ENCODE measurements around the gene PIP5K1B. TPM values are rescaled to one million over a fixed set of nuclear protein-coding genes. Genes with fewer than 3 reads are reported as not detected.

The PIP5K1B gene
- total and polyA plus RNA-seq, 5 donors, result 37.8 to 81.5 (median 67.9) TPM

DNA sequence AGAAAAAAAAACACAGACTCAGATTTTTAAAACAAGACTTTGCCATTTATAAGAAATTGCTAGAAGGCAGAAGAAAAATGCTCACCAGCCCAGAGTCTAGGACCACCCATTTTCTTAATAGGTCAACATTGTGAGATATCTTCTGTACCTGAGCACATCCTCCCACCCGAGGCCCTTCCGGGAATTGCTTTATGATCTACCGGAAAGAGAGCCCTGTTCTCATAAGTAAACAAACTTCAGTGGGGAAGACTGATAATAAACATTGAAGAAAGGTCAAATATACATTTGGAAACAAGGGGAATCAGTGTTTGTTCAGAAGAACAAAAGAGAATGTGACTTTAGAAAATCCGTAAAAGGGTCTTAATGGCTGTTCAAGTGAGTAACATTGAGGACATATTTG, 264.5 kb downstream of the PIP5K1B start:
- Histone ChIP-seq H3K9me3 (ENCODE audit: control insufficient read depth, low read length) (no peaks in the 10 kb centered on the region), H3K4me3 (ENCODE audit: low read length) (no peak overlapping the region), H3K27ac (ENCODE audit: low read length) (no peak overlapping the region), H3K27me3 (ENCODE audit: control insufficient read depth, insufficient read depth) (no peaks in the 10 kb centered on the region), H3K4me1 (ENCODE audit: control insufficient read depth, insufficient read depth, low read length) (no peaks in the 10 kb centered on the region)
- intact Hi-C loops (cut with DNase I), result no loop called here
- ATAC-seq, result no peak
- no peak for DNase-seq
- WGBS, result 62% methylated on average over 4 of the region's 4 CpGs

- Histone ChIP-seq H3K27me3 (ENCODE audit: control insufficient read depth, insufficient read depth) (no peaks in the 10 kb centered on the region), H3K9me3 (ENCODE audit: control insufficient read depth, low read length) (no peaks in the 10 kb centered on the region), H3K4me1 (ENCODE audit: control insufficient read depth, insufficient read depth, low read length) (no peaks in the 10 kb centered on the region), H3K4me3 (ENCODE audit: low read length) (no peak overlapping the region), H3K27ac (ENCODE audit: low read length) (no peak overlapping the region)
- WGBS, result 48% methylated on average over 2 of the region's 2 CpGs
- DNase-seq (no peak), ATAC-seq (no peak)
- intact Hi-C loops (cut with DNase I), result no loop called here
Observed at GRCh38 chr9:68970151-68970550, 265.1 kb downstream of the PIP5K1B start.

- Histone ChIP-seq H3K9me3 (ENCODE audit: control insufficient read depth, low read length) (no peaks in the 10 kb centered on the region), H3K27me3 (ENCODE audit: control insufficient read depth, insufficient read depth) (no peaks in the 10 kb centered on the region), H3K4me3 (ENCODE audit: low read length) (peak overlapping the region; percentile 31), H3K4me1 (ENCODE audit: control insufficient read depth, insufficient read depth, low read length) (no peaks in the 10 kb centered on the region), H3K27ac (ENCODE audit: low read length) (peak overlapping the region; percentile 20)
- 80% methylated on average over 3 of the region's 3 CpGs for WGBS
- intact Hi-C loops (cut with DNase I), result no loop called here
- ATAC-seq (peak; percentile 45 to 56), DNase-seq (peak in 1 of 3 donors; percentile 60)
Observed at GRCh38 chr9:68973619-68974018, 268.6 kb downstream of the PIP5K1B start.

GRCh38 chr9:68974431-68974830, 269.4 kb downstream of the PIP5K1B start:
- DNase-seq, result no peak
- H3K27ac ChIP-seq (ENCODE audit: low read length), result peak overlapping the region; percentile 61
- H3K9me3 ChIP-seq (ENCODE audit: control insufficient read depth, low read length), result no peaks in the 10 kb centered on the region
- peak in 1 of 2 donors; percentile 10 for ATAC-seq
- peak overlapping the region; percentile 67 for H3K4me3 ChIP-seq (ENCODE audit: low read length)
- H3K4me1 ChIP-seq (ENCODE audit: control insufficient read depth, insufficient read depth, low read length), result peaks cover under 1% of the 10 kb centered on the region
- intact Hi-C loops (cut with DNase I), result no loop called here
- no peaks in the 10 kb centered on the region for H3K27me3 ChIP-seq (ENCODE audit: control insufficient read depth, insufficient read depth)
- 67% methylated on average over 5 of the region's 5 CpGs for WGBS

GRCh38 chr9:68974901-68975300, 269.9 kb downstream of the PIP5K1B start:
- DNase-seq, result peak in 1 of 3 donors; percentile 57
- WGBS, result 73% methylated on average over 3 of the region's 3 CpGs
- intact Hi-C loops (cut with DNase I), result no loop called here
- H3K4me1 ChIP-seq (ENCODE audit: control insufficient read depth, insufficient read depth, low read length), result peaks cover 3% of the 10 kb centered on the region
- ATAC-seq, result no peak
- peak overlapping the region; percentile 67 for H3K4me3 ChIP-seq (ENCODE audit: low read length)
- peak overlapping the region; percentile 74 for H3K27ac ChIP-seq (ENCODE audit: low read length)
- no peaks in the 10 kb centered on the region for H3K9me3 ChIP-seq (ENCODE audit: control insufficient read depth, low read length)
- no peaks in the 10 kb centered on the region for H3K27me3 ChIP-seq (ENCODE audit: control insufficient read depth, insufficient read depth)

GRCh38 chr9:68975365-68976043, 270.5 kb downstream of the PIP5K1B start:
- peak overlapping the region; percentile 74 for H3K27ac ChIP-seq (ENCODE audit: low read length)
- WGBS, result 45% methylated on average over 5 of the region's 5 CpGs
- H3K4me3 ChIP-seq (ENCODE audit: low read length), result peak overlapping the region; percentile 67
- ATAC-seq, result peak; percentile 37 to 61
- H3K9me3 ChIP-seq (ENCODE audit: control insufficient read depth, low read length), result no peaks in the 10 kb centered on the region
- no peaks in the 10 kb centered on the region for H3K27me3 ChIP-seq (ENCODE audit: control insufficient read depth, insufficient read depth)
- DNase-seq, result no peak
- intact Hi-C loops (cut with DNase I), result no loop called here
- H3K4me1 ChIP-seq (ENCODE audit: control insufficient read depth, insufficient read depth, low read length), result peaks cover 3% of the 10 kb centered on the region

DNA sequence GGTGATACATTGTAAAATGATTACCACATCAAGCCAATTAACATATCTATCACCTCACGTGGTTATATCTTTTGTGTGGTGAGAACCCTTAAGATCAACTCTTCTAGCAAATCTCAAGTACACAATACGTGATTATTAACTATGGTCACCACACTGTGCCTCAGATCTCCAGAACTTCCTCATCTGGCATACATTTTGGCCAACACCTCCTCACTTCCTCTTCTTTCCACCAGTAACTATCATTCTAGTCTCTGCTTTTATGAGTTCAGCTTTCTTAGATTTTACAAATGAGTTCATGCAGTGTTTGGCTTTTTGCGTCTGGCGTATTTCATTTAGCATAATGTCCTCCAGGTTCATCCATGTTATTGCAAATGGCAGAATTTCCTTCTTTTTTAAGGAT, 273.0 kb downstream of the PIP5K1B start:
- WGBS, result 77% methylated on average over 4 of the region's 4 CpGs
- intact Hi-C loops (cut with DNase I), result no loop called here
- no peak overlapping the region for H3K27ac ChIP-seq (ENCODE audit: low read length)

GRCh38 chr9:68978501-68978900, 273.5 kb downstream of the PIP5K1B start:
- ATAC-seq (no peak), DNase-seq (no peak)
- Histone ChIP-seq H3K27ac (ENCODE audit: low read length) (no peak overlapping the region), H3K27me3 (ENCODE audit: control insufficient read depth, insufficient read depth) (no peaks in the 10 kb centered on the region), H3K4me3 (ENCODE audit: low read length) (no peak overlapping the region), H3K9me3 (ENCODE audit: control insufficient read depth, low read length) (no peaks in the 10 kb centered on the region), H3K4me1 (ENCODE audit: control insufficient read depth, insufficient read depth, low read length) (peaks cover 4% of the 10 kb centered on the region)
- WGBS, result 89% methylated on average over 3 of the region's 3 CpGs
- intact Hi-C loops (cut with DNase I), result no loop called here

More for the DNA sequence above, 273.0 kb downstream of the PIP5K1B start:
- Histone ChIP-seq H3K27me3 (ENCODE audit: control insufficient read depth, insufficient read depth) (no peaks in the 10 kb centered on the region), H3K4me3 (ENCODE audit: low read length) (no peak overlapping the region), H3K4me1 (ENCODE audit: control insufficient read depth, insufficient read depth, low read length) (peaks cover 4% of the 10 kb centered on the region), H3K9me3 (ENCODE audit: control insufficient read depth, low read length) (no peaks in the 10 kb centered on the region)
- no peak for DNase-seq
- ATAC-seq, result no peak

DNA sequence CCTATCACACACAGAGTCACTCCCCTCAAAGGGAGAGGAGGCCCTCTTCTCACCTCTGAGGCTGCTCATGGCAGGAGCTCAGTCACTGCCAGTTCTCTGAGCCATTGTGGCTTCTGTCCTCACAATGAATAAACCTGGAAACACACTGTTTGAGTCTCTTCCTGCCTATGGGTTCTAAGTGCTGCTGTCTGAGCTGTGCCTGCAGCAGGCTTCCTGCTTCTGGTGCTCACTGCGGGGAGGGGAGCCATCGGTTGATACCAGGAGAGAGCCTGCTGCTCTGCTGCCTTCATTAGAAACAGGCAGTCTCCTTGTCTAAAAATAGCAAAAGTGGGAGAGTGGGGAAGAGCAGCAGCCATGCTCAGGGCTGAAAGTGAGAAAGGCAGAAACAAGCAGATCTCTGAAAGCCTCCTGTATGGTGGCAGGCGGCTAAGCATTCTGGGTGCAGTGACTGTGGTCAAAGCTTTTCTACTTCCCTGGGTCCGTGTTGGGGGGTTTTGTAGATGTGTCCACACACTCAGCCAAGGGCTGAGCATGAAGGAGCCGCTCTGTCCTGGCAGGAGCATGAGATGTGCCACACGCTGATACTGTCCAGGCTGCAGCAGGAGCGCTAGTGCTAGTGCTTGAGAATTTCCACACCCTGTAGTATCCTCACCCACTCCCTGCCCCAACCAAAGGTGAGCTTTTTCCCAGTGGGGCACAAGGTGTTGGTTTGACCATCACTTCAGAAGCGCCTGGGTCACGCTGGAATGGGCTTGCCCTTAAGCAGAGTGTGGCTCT, 274.7 kb downstream of the PIP5K1B start:
- no peaks in the 10 kb centered on the region for H3K27me3 ChIP-seq (ENCODE audit: control insufficient read depth, insufficient read depth)
- 45% methylated on average over 9 of the region's 9 CpGs for WGBS
- no peaks in the 10 kb centered on the region for H3K9me3 ChIP-seq (ENCODE audit: control insufficient read depth, low read length)
- H3K27ac ChIP-seq (ENCODE audit: low read length), result peak overlapping the region; percentile 73
- H3K4me1 ChIP-seq (ENCODE audit: control insufficient read depth, insufficient read depth, low read length), result peaks cover 4% of the 10 kb centered on the region
- H3K4me3 ChIP-seq (ENCODE audit: low read length), result no peak overlapping the region
- intact Hi-C loops (cut with DNase I), result no loop called here
- peak; percentile 62 to 81 for ATAC-seq
- DNase-seq, result peak in 1 of 3 donors; percentile 68

DNA sequence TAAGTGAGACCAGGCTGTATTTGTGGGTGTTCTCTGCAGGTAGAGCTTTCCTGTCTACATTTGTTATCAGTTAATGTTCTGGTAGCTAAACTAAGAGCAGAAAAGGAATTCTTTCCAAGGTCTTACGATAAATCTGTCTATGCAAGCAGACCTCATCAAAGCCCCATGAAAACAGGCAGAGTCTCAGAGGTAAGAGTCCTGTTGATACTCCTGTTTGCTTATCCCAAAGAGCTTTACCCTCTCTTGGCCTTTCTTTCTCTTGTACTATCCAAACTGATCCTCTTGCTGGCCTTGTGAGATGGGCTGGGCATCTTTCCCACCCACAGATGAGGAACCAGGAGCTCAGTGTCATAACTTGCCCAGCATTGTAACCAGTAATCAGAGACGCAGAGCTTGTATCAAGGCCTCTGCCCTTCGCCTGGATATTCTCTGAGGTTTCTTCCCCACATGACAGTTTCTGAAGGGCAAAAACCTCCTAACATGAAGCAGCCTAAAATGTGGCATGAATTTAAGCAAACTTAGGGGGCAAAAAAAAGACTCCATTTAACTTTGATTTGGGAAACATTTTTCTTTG, 275.4 kb downstream of the PIP5K1B start:
- Histone ChIP-seq H3K4me3 (ENCODE audit: low read length) (no peak overlapping the region), H3K4me1 (ENCODE audit: control insufficient read depth, insufficient read depth, low read length) (peaks cover 4% of the 10 kb centered on the region), H3K27me3 (ENCODE audit: control insufficient read depth, insufficient read depth) (no peaks in the 10 kb centered on the region), H3K9me3 (ENCODE audit: control insufficient read depth, low read length) (no peaks in the 10 kb centered on the region), H3K27ac (ENCODE audit: low read length) (peak overlapping the region; percentile 73)
- DNase-seq (peak in 1 of 3 donors; percentile 62), ATAC-seq (no peak)
- WGBS, result 59% methylated on average over 3 of the region's 3 CpGs
- intact Hi-C loops (cut with DNase I), result no loop called here

DNA sequence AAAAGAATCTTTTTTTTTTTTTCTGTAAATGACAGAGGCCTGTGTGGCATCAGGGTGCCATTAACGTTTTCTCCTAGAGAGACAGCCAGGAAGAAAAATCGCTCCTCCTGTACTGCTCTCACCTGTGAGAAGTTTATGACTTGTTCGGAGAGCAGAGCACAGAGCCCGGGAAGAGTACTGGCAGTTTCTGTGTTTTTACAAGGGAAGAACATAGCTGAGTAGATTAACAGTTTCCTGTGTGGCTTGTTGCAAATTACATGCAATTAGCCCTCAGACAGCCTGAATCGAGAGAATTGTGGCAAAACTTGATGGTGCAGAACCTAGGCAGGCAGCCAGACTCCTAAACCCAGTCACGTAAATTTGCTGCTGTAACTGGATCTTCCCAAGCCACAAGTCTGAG, 276.7 kb downstream of the PIP5K1B start:
- intact Hi-C loops (cut with DNase I), result no loop called here
- 16% methylated on average over 6 of the region's 6 CpGs for WGBS
- no peak for ATAC-seq
- no peak for DNase-seq
- Histone ChIP-seq H3K27ac (ENCODE audit: low read length) (peak overlapping the region; percentile 43), H3K27me3 (ENCODE audit: control insufficient read depth, insufficient read depth) (no peaks in the 10 kb centered on the region), H3K4me3 (ENCODE audit: low read length) (no peak overlapping the region), H3K4me1 (ENCODE audit: control insufficient read depth, insufficient read depth, low read length) (peaks cover 4% of the 10 kb centered on the region), H3K9me3 (ENCODE audit: control insufficient read depth, low read length) (no peaks in the 10 kb centered on the region)
